ENCODE data around the gene RGMA.
"Not testable (repeated sequence)": the region's sequence is repeated elsewhere in the genome, so short reads cannot be mapped to it uniquely, and the experiment has no call there.

Gene RGMA

GRCh38 chr15:93033434-93034045, 55.5 kb downstream of the RGMA start:
- TF ChIP-seq, protein P1, sequence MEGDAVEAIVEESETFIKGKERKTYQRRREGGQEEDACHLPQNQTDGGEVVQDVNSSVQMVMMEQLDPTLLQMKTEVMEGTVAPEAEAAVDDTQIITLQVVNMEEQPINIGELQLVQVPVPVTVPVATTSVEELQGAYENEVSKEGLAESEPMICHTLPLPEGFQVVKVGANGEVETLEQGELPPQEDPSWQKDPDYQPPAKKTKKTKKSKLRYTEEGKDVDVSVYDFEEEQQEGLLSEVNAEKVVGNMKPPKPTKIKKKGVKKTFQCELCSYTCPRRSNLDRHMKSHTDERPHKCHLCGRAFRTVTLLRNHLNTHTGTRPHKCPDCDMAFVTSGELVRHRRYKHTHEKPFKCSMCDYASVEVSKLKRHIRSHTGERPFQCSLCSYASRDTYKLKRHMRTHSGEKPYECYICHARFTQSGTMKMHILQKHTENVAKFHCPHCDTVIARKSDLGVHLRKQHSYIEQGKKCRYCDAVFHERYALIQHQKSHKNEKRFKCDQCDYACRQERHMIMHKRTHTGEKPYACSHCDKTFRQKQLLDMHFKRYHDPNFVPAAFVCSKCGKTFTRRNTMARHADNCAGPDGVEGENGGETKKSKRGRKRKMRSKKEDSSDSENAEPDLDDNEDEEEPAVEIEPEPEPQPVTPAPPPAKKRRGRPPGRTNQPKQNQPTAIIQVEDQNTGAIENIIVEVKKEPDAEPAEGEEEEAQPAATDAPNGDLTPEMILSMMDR (IDR thresholded peaks at IDR 0.05; ENCODE audit: borderline replicate concordance, insufficient read depth, low read depth, low read length): no peak
- H3K4me3 ChIP-seq (ENCODE audit: low read depth, low read length): no peak overlapping the region

DNA sequence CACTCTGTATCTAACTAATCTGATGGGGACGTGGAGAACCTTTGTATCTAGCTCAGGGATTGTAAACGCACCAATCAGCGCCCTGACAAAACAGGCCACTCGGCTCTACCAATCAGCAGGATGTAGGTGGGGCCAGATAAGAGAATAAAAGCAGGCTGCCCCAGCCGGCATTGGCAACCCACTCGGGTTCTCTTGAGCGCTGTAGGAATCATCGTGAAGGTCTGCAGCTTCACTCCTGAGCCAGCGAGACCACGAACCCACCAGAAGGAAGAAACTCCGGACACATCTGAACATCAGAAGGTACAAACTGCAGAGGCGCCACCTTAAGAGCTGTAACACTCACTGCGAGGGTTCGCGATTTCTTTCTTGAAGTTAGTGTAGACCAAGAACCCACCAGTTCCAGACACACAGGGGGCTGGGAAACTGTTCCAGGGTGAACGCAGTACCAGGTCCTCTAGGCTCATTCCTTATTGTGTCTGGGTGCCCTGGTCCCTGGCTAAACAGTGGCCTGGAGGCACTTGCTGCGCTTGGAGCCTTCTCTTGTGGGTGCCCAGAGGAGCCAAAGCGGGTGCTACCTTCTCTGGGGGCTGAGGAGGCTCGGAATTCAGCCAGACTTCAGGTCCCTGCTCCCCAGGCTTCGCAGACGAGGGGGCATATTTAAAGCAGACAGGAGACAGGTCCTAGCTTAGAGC, 56.4 kb downstream of the RGMA start:
- H3K4me3 ChIP-seq (ENCODE audit: low read depth, low read length): not testable (repeated sequence)

DNA sequence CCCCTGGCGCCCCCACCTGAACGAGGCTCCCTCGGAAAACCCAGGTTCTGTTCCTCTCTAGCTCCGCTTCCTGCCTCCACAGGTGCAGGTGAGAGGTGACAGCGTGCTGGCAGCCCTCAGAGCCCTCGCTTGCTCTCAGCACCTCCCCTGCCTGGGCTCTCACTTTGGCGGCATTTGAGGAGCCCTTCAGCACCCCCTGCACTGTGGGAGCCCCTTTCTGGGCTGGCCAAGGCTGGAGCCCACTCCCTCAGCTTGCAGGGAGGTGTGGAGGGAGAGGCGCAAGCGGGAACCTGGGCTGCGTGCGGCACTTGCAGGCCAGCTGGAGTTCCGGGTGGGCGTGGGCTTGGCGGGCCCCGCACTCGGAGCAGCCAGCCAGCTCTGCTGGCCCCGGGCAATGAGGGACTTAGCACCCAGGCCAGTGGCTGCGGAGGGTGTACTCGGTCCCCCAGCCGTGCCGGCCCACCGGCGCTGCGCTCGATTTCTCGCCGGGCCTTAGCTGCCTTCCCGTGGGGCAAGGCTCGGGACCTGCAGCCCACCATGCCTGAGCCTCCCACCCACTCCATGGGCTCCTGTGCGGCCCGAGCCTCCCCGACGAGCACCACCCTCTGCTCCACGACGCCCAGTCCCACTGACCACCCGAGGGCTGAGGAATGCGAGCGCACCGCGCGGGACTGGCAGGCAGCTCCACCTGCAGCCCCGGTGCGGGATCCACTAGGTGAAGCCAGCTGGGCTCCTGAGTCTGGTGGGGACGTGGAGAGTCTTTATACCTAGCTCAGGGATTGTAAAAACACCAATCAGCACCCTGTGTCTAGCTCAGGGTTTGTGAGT, 57.2 kb downstream of the RGMA start:
- not testable (repeated sequence) for H3K4me3 ChIP-seq (ENCODE audit: low read depth, low read length)

GRCh38 chr15:93031103-93031464, 57.9 kb downstream of the RGMA start:
- H3K4me3 ChIP-seq (ENCODE audit: low read depth, low read length): no peak overlapping the region
- TF ChIP-seq, protein P1 (IDR thresholded peaks at IDR 0.05; ENCODE audit: borderline replicate concordance, insufficient read depth, low read depth, low read length): no peak

DNA sequence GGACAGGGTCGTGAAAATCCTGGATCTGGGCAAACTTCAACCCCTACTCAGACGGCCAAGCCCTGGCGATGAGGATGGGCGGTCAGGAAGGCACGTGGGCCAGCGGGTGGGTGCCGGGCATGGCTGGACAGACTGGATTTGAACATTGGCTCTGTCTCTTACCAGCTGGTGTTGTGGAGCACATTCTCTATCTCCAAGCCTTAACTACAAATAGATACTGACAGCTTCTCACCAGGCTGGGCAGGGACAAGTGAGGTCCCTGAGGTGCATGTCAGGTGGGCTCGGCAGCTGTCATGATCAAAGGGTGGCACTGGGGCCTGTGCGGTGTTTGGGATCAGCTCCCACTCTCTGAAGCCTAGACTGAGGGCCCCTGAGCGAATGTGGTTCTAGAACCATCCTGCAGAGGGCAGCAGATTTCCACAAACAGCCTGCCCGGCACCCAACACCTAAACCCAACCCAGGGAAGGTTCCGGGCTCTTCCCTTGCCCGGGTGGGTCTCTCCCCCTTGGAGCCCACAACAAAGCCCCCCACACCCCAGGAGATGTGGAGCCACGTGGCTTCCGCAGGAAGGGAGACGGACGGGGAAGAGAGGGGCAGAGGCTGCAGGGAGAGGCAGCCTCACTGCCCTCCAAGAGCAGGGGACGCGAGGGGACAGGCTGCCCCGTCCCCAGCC, 58.4 kb downstream of the RGMA start:
- no peak overlapping the region for H3K4me3 ChIP-seq (ENCODE audit: low read depth, low read length)
- TF ChIP-seq, protein P1 (IDR thresholded peaks at IDR 0.05; ENCODE audit: borderline replicate concordance, insufficient read depth, low read depth, low read length): peak; percentile 86

- TF ChIP-seq, protein P1 (IDR thresholded peaks at IDR 0.05; ENCODE audit: borderline replicate concordance, insufficient read depth, low read depth, low read length): no peak
- no peak overlapping the region for H3K4me3 ChIP-seq (ENCODE audit: low read depth, low read length)
Measured at GRCh38 chr15:93029836-93030429, 59.1 kb downstream of the RGMA start.

GRCh38 chr15:93029214-93029835, 59.7 kb downstream of the RGMA start:
- H3K4me3 ChIP-seq (ENCODE audit: low read depth, low read length): no peak overlapping the region
- TF ChIP-seq, protein P1 (IDR thresholded peaks at IDR 0.05; ENCODE audit: borderline replicate concordance, insufficient read depth, low read depth, low read length): no peak

Data from GM12875 (cell line).